Adrenal gland (tissue), 12 donors: ENCODE data around the gene CLMP. TPM values are rescaled to one million over a fixed set of nuclear protein-coding genes. Genes with fewer than 3 reads are reported as not detected.

Experiments
- DNase-seq, 7 donors: peaks; one replicate each; pipeline ENCODE4 v3.0.0-alpha.2; 2019 to 2020
- H3K27ac ChIP-seq, 5 donors: fragments of 200-600 bp; sonication (generic) in 4 of 5; 1 replicate in 3 of 5; 2 replicates in 2 of 5; pipeline versions ENCODE4 v1.5.1 to v1.8.0; 2016 to 2020; ENCODE audit warnings: mild to moderate bottlenecking in 1 of 5
- H3K27me3 ChIP-seq: fragments of 200-600 bp; 2 replicates; pipeline ENCODE4 v1.8.0; 2021
- H3K36me3 ChIP-seq, 2 donors: fragments of 200-600 bp; replicated peaks in 1 of 2; 1 replicate in 1 of 2; 2 replicates in 1 of 2; pipeline versions ENCODE4 v1.5.1 to v1.8.0; 2018 to 2022
- H3K4me1 ChIP-seq, 2 donors: fragments of 200-600 bp; replicated peaks in 1 of 2; 1 replicate in 1 of 2; 2 replicates in 1 of 2; pipeline versions ENCODE4 v1.5.1 to v1.8.0; 2018 to 2021
- H3K4me3 ChIP-seq, 4 donors: fragments of 200-600 bp; sonication (generic) in 3 of 4; one replicate each; pipeline ENCODE4 v1.5.1; 2016 to 2018
- H3K9me3 ChIP-seq, 3 donors: fragments of 200-600 bp; sonication (generic) in 1 of 3; replicated peaks in 1 of 3; 1 replicate in 2 of 3; 2 replicates in 1 of 3; pipeline versions ENCODE4 v1.5.1 to v1.8.0; 2016 to 2021
- POLR2A ChIP-seq, 2 donors: fragments of 450-650 bp; IDR thresholded peaks; one replicate each; pipeline ENCODE4 v1.6.1; 2017; ENCODE audit warnings: antibody characterized with exemption in 2 of 2, mild to moderate bottlenecking in 2 of 2, moderate library complexity in 1 of 2
- WGBS, 4 donors: extraction: QIAGEN DNeasy Blood & Tissue Kit in 2 of 4; methylation state at CpG; one replicate each; pipeline versions ENCODE4 v1.1.5 to v1.1.7; 2013 to 2017; 5-methylcytosine and 5-hydroxymethylcytosine counted together
- intact Hi-C, 2 donors: fragments of 100-400 bp; cut with DNase I; formaldehyde crosslinking; loops; one replicate each; pipeline versions ENCODE4 v1.14.1 to v1.15.0; 2022 to 2023
- polyA plus RNA-seq, 3 donors: library from polyadenylated mRNA; stranded (reverse); fragments of 200-250 nt in 2 of 3; fragments of 350-450 nt in 1 of 3; fragmentation: Illumina TruSeq in 1 of 3; extraction: RNeasy Lipid Tissue Mini Kit (QIAGEN cat#74804) in 1 of 3; gene quantifications; one replicate each; pipeline ENCODE4 v1.2.3, GENCODE V29; 2013 to 2014
- total RNA-seq, 9 donors: library from RNA; depleted of rRNA in 4 of 9; stranded (reverse); fragments of >200 nt in 4 of 9; fragments of 120-200 nt in 1 of 9; fragmentation: NEBNext Ultra II Directional in 1 of 9; extraction: Animal tissue kit (Norgen Biotek cat#: 25700) in 1 of 9; gene quantifications; one replicate each; pipeline versions ENCODE4 v1.1.0 to v1.2.4, GENCODE V29; 2013 to 2023
- TF ChIP-seq, protein P1 (sequence below), 6 experiments: fragments of 450-650 bp in 4 of 6; fragments of 200-600 bp in 2 of 6; sonication (generic) in 1 of 6; IDR thresholded peaks; 1 replicate in 5 of 6; 2 replicates in 1 of 6; pipeline versions ENCODE4 v1.5.1 to v1.8.0; 2016 to 2021; ENCODE audit warnings: antibody characterized with exemption in 6 of 6, mild to moderate bottlenecking in 2 of 6, moderate library complexity in 1 of 6
- donor health status: healthy with polysubstance abuse.
- donor health status: Bipolar disorder and iron deficiency.
- donor health status: DM: yes; HTN: yes; CAD: no.
- donor health status: DM: no; HTN: no; CAD: no.
- donor health status: DM: no; HTN: no; CAD: no.
- donor health status: DM: yes; HTN: yes; CAD: no.

Gene CLMP
- total and polyA plus RNA-seq, 12 donors: 3.8 to 36.6 (median 19.8) TPM

DNA sequence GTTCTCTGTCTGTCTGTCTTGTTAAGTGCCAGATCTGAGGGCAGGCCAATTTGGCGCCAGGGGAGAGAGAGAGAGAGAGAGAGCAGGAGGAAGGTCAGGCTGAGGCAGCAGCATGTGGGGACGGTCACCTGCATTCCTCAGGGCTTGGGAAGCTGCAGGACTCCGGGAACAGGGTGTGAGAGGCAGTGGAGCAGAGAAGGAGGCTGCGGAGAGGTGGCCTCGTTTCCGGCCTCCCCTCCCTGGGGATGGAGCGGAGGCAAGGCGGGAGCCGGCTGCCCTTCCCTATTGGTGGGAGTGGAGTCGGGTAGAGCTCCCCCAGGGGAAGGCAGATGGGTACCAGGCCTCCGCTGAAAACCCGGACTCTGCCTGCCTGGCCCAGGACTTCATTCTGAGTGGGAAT lies 9.7 kb downstream of the CLMP start:
- no peaks in the 10 kb centered on the region for H3K4me1 ChIP-seq
- 73 to 84% (median 83%) methylated on average over 9 to 12 of the region's 12 CpGs for WGBS, 4 donors
- no peaks in the 10 kb centered on the region for H3K36me3 ChIP-seq
- no peak for TF ChIP-seq POLR2A (IDR thresholded peaks at IDR 0.05)
- TF ChIP-seq, protein P1, sequence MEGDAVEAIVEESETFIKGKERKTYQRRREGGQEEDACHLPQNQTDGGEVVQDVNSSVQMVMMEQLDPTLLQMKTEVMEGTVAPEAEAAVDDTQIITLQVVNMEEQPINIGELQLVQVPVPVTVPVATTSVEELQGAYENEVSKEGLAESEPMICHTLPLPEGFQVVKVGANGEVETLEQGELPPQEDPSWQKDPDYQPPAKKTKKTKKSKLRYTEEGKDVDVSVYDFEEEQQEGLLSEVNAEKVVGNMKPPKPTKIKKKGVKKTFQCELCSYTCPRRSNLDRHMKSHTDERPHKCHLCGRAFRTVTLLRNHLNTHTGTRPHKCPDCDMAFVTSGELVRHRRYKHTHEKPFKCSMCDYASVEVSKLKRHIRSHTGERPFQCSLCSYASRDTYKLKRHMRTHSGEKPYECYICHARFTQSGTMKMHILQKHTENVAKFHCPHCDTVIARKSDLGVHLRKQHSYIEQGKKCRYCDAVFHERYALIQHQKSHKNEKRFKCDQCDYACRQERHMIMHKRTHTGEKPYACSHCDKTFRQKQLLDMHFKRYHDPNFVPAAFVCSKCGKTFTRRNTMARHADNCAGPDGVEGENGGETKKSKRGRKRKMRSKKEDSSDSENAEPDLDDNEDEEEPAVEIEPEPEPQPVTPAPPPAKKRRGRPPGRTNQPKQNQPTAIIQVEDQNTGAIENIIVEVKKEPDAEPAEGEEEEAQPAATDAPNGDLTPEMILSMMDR (IDR thresholded peaks at IDR 0.05): no peak
- no peak overlapping the region for H3K4me3 ChIP-seq
- H3K27ac ChIP-seq: no peak overlapping the region
- intact Hi-C loops: no loop called here
- no peaks in the 10 kb centered on the region for H3K9me3 ChIP-seq
- no peak for DNase-seq
- no peaks in the 10 kb centered on the region for H3K27me3 ChIP-seq

DNA sequence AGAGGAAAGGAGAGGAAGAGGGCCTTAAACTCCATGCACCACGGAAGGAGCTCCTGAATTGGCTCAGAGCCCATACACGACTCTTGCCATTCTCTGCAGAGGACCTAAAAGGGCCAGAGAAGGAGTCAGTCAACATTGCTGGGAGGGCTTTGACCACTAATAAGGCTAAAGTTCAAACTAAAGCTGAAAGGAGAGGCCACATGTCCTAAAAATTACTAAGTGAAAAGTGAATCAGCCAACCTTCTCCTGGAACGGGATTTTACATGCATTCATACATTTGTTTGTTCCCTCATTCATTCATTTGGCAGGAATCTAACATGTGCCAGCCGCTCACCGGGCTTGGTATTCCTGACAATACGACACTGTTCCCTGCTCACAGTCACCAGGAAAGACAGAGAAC lies 10.5 kb downstream of the CLMP start:
- H3K27me3 ChIP-seq: no peaks in the 10 kb centered on the region
- no peaks in the 10 kb centered on the region for H3K36me3 ChIP-seq
- no peak overlapping the region for H3K27ac ChIP-seq
- H3K4me1 ChIP-seq: peaks cover 0 to 4% of the 10 kb centered on the region in 2 donors
- TF ChIP-seq POLR2A (IDR thresholded peaks at IDR 0.05): no peak
- TF ChIP-seq, protein P1 (IDR thresholded peaks at IDR 0.05): no peak
- DNase-seq: no peak
- 64 to 76% (median 73%) methylated on average over 6 of the region's 6 CpGs for WGBS, 4 donors
- no peak overlapping the region for H3K4me3 ChIP-seq
- intact Hi-C loops: no loop called here
- no peaks in the 10 kb centered on the region for H3K9me3 ChIP-seq

GRCh38 chr11:123183391-123184099 lies 11.5 kb downstream of the CLMP start:
- intact Hi-C loops: no loop called here
- DNase-seq: no peak
- TF ChIP-seq, protein P1 (IDR thresholded peaks at IDR 0.05): no peak
- TF ChIP-seq POLR2A (IDR thresholded peaks at IDR 0.05): no peak
- no peaks in the 10 kb centered on the region for H3K36me3 ChIP-seq
- WGBS, 4 donors: 81 to 87% (median 86%) methylated on average over 6 of the region's 6 CpGs
- peaks cover 0 to 4% of the 10 kb centered on the region in 2 donors for H3K4me1 ChIP-seq
- no peak overlapping the region for H3K27ac ChIP-seq
- no peak overlapping the region for H3K4me3 ChIP-seq
- no peaks in the 10 kb centered on the region for H3K27me3 ChIP-seq
- H3K9me3 ChIP-seq: no peaks in the 10 kb centered on the region

GRCh38 chr11:123181767-123182500 lies 13.1 kb downstream of the CLMP start:
- TF ChIP-seq, protein P1 (IDR thresholded peaks at IDR 0.05): no peak
- no peak for TF ChIP-seq POLR2A (IDR thresholded peaks at IDR 0.05)
- H3K36me3 ChIP-seq: no peaks in the 10 kb centered on the region
- peak in 1 of 7 donors; percentile 43 for DNase-seq
- WGBS, 4 donors: 72 to 82% (median 76%) methylated on average over 10 of the region's 10 CpGs
- no peak overlapping the region for H3K4me3 ChIP-seq
- H3K4me1 ChIP-seq: peaks cover 0 to 4% of the 10 kb centered on the region in 2 donors
- intact Hi-C loops: no loop called here
- H3K27ac ChIP-seq: no peak overlapping the region
- H3K9me3 ChIP-seq: no peaks in the 10 kb centered on the region
- no peaks in the 10 kb centered on the region for H3K27me3 ChIP-seq
